Right lobe of liver (tissue), 4 donors: Measurements from ENCODE around the gene HOXB4.

Experiments used
- POLR2A ChIP-seq: fragments of 450-650 bp; IDR thresholded peaks from one replicate; pipeline ENCODE4 v1.6.1; 2017; ENCODE audit warnings: antibody characterized with exemption, mild to moderate bottlenecking
- TF ChIP-seq, protein P1 (sequence below), 4 donors: fragments of 200-600 bp in 3 of 4; fragments of 450-650 bp in 1 of 4; IDR thresholded peaks; one replicate each; pipeline versions ENCODE4 v1.5.1 to v1.8.0; 2016 to 2022; ENCODE audit warnings: antibody characterized with exemption in 4 of 4, mild to moderate bottlenecking in 2 of 4
- donor health status: DM: no; HTN: no; CAD: no.
- donor health status: DM: no; HTN: no; CAD: no.
- donor health status: DM: no; HTN: yes; CAD: no.

GRCh38 chr17:48594538-48595277 lies 16.6 kb upstream of the HOXB4 start:
- TF ChIP-seq, protein P1, sequence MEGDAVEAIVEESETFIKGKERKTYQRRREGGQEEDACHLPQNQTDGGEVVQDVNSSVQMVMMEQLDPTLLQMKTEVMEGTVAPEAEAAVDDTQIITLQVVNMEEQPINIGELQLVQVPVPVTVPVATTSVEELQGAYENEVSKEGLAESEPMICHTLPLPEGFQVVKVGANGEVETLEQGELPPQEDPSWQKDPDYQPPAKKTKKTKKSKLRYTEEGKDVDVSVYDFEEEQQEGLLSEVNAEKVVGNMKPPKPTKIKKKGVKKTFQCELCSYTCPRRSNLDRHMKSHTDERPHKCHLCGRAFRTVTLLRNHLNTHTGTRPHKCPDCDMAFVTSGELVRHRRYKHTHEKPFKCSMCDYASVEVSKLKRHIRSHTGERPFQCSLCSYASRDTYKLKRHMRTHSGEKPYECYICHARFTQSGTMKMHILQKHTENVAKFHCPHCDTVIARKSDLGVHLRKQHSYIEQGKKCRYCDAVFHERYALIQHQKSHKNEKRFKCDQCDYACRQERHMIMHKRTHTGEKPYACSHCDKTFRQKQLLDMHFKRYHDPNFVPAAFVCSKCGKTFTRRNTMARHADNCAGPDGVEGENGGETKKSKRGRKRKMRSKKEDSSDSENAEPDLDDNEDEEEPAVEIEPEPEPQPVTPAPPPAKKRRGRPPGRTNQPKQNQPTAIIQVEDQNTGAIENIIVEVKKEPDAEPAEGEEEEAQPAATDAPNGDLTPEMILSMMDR (IDR thresholded peaks at IDR 0.05), result no peak
- TF ChIP-seq POLR2A, result no peak
